SK-N-SH (cell line): Measurements from ENCODE around the gene PRSS8.

Source experiments
- EP300 ChIP-seq, 2 experiments: IDR thresholded peaks; 2 replicates each; pipeline versions ENCODE4 v1.4.0 to v1.6.1; 2012; ENCODE audit warnings: borderline replicate concordance in 1 of 2, low read depth in 1 of 2, low read length in 1 of 2
- GATA2 ChIP-seq: sonication (generic); formaldehyde crosslinking; IDR thresholded peaks from 2 replicates; pipeline ENCODE4 v1.5.0; 2020; ENCODE audit warnings: mild to moderate bottlenecking, missing genetic modification reagents
- MEF2A ChIP-seq: IDR thresholded peaks from 2 replicates; pipeline ENCODE4 v1.4.0; 2012; ENCODE audit warnings: low read depth, borderline replicate concordance
- POLR2AphosphoS5 ChIP-seq: IDR thresholded peaks from 2 replicates; pipeline ENCODE4 v1.6.1; 2012; ENCODE audit warnings: low read depth, low read length
- RAD21 ChIP-seq: IDR thresholded peaks from 2 replicates; pipeline ENCODE4 v1.6.1; 2012; ENCODE audit warnings: mild to moderate bottlenecking, low read length
- RFX5 ChIP-seq: IDR thresholded peaks from 2 replicates; pipeline ENCODE4 v1.6.1; 2012; ENCODE audit warnings: mild to moderate bottlenecking, improper control_type of control experiment, low read length
- TF ChIP-seq, protein P1 (sequence below): fragments of 200-600 bp; sonication (generic); IDR thresholded peaks from 2 replicates; pipeline ENCODE4 v1.6.1; 2017; ENCODE audit warnings: antibody characterized with exemption, mild to moderate bottlenecking, moderate library complexity
- TF ChIP-seq, protein P2 (sequence below): IDR thresholded peaks from 2 replicates; pipeline ENCODE4 v1.4.0; 2012; ENCODE audit warnings: low read depth
- TF ChIP-seq, protein P3 (sequence below): fragments of 150-350 bp; IDR thresholded peaks from 2 replicates; pipeline ENCODE4 v1.6.1; 2016; ENCODE audit warnings: mild to moderate bottlenecking, low read depth, low read length

DNA sequence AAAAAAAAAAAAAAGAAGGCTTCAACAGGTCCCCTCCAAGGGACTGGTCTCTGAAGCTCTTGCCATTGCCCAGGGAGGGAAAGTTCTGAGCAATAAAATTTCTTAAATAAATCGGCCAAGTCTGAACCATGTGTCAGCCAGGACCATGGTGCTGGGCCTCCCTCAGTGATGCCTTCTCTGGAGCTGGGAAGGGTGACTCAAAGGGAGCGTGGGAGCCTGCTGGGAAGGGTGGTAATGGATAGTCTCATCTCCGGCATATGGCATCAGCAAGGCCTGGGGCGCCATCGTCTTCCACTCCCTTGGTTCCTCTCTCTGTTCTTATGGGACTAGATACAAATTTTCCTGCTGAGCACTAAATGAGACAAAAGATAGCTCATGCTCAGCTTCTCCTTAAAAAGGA is 43.2 kb downstream of the PRSS8 start:
- TF ChIP-seq, protein P1, sequence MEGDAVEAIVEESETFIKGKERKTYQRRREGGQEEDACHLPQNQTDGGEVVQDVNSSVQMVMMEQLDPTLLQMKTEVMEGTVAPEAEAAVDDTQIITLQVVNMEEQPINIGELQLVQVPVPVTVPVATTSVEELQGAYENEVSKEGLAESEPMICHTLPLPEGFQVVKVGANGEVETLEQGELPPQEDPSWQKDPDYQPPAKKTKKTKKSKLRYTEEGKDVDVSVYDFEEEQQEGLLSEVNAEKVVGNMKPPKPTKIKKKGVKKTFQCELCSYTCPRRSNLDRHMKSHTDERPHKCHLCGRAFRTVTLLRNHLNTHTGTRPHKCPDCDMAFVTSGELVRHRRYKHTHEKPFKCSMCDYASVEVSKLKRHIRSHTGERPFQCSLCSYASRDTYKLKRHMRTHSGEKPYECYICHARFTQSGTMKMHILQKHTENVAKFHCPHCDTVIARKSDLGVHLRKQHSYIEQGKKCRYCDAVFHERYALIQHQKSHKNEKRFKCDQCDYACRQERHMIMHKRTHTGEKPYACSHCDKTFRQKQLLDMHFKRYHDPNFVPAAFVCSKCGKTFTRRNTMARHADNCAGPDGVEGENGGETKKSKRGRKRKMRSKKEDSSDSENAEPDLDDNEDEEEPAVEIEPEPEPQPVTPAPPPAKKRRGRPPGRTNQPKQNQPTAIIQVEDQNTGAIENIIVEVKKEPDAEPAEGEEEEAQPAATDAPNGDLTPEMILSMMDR = no peak
- TF ChIP-seq GATA2 (CRISPR knock-in tag) = no peak
- no peak for TF ChIP-seq EP300 (IDR thresholded peaks at IDR 0.05; ENCODE audit: borderline replicate concordance in 1 of 2, low read depth in 1 of 2, low read length in 1 of 2)
- TF ChIP-seq RFX5 = no peak
- no peak for TF ChIP-seq POLR2AphosphoS5
- TF ChIP-seq, protein P2, sequence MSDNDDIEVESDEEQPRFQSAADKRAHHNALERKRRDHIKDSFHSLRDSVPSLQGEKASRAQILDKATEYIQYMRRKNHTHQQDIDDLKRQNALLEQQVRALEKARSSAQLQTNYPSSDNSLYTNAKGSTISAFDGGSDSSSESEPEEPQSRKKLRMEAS = no peak
- TF ChIP-seq RAD21 = no peak
- TF ChIP-seq, protein P3, sequence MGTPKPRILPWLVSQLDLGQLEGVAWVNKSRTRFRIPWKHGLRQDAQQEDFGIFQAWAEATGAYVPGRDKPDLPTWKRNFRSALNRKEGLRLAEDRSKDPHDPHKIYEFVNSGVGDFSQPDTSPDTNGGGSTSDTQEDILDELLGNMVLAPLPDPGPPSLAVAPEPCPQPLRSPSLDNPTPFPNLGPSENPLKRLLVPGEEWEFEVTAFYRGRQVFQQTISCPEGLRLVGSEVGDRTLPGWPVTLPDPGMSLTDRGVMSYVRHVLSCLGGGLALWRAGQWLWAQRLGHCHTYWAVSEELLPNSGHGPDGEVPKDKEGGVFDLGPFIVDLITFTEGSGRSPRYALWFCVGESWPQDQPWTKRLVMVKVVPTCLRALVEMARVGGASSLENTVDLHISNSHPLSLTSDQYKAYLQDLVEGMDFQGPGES = no peak
- no peak for TF ChIP-seq MEF2A
